GM23338 (cell line): ENCODE data around the gene AANAT. TPM values are rescaled to one million over a fixed set of nuclear protein-coding genes. Genes with fewer than 3 reads are reported as not detected.

Experiments
- ATAC-seq: fragments of 200-7000 bp; cut with Tn5 transposase; 3 replicates; pipeline ENCODE4 v1.9.1; 2020
- DNase-seq: peaks from one replicate; pipeline ENCODE4 v3.0.0-alpha.2; 2015; ENCODE audit warnings: low spot score
- H2AFZ ChIP-seq: fragments of 200-600 bp; sonication (generic); 2 replicates; pipeline ENCODE4 v1.8.0; 2016; ENCODE audit warnings: antibody characterized with exemption, mild to moderate bottlenecking, moderate library complexity
- H3F3A ChIP-seq: fragments of 200-600 bp; sonication (generic); replicated peaks from 2 replicates; pipeline ENCODE4 v1.8.0; 2017; ENCODE audit warnings: antibody characterized with exemption, mixed run types, low read depth
- H3K27ac ChIP-seq: fragments of 200-600 bp; sonication (generic); 2 replicates; pipeline ENCODE4 v1.6.1; 2016; ENCODE audit warnings: low read depth
- H3K27me3 ChIP-seq: fragments of 200-600 bp; sonication (generic); 2 replicates; pipeline ENCODE4 v1.8.0; 2016; ENCODE audit warnings: mild to moderate bottlenecking, mixed run types, moderate library complexity; ENCODE audit not compliant: insufficient read depth
- H3K36me3 ChIP-seq: fragments of 200-600 bp; sonication (generic); 2 replicates; pipeline ENCODE4 v1.8.0; 2016; ENCODE audit warnings: mild to moderate bottlenecking; ENCODE audit not compliant: insufficient read depth
- H3K4me1 ChIP-seq: fragments of 200-600 bp; sonication (generic); 2 replicates; pipeline ENCODE4 v1.8.0; 2016; ENCODE audit warnings: mild to moderate bottlenecking, moderate library complexity; ENCODE audit not compliant: insufficient read depth
- H3K4me2 ChIP-seq: fragments of 200-600 bp; sonication (generic); 2 replicates; pipeline ENCODE4 v1.7.1; 2017; ENCODE audit warnings: mixed run types
- H3K4me3 ChIP-seq: fragments of 200-600 bp; sonication (generic); 2 replicates; pipeline ENCODE4 v1.6.1; 2016; ENCODE audit warnings: mixed run types
- H3K79me2 ChIP-seq: fragments of 200-600 bp; sonication (generic); replicated peaks from 2 replicates; pipeline ENCODE4 v1.8.0; 2017; ENCODE audit warnings: mild to moderate bottlenecking; ENCODE audit not compliant: insufficient read depth
- H3K9me2 ChIP-seq: fragments of 200-600 bp; sonication (generic); 2 replicates; pipeline ENCODE4 v1.8.0; 2017; ENCODE audit not compliant: insufficient read depth
- H4K20me1 ChIP-seq: fragments of 200-600 bp; sonication (generic); replicated peaks from 2 replicates; pipeline ENCODE4 v1.8.0; 2017; ENCODE audit warnings: mild to moderate bottlenecking; ENCODE audit not compliant: insufficient read depth
- H3K27ac Mint-ChIP-seq: 2 replicates; pipeline ENCODE4 v1.8.0; 2020; ENCODE audit warnings: inconsistent platforms, mild to moderate bottlenecking, moderate library complexity, mixed read lengths
- H3K27me3 Mint-ChIP-seq: 3 replicates; pipeline ENCODE4 v1.8.0; 2022; ENCODE audit warnings: low read depth, mild to moderate bottlenecking, moderate library complexity, mixed read lengths, inconsistent platforms; ENCODE audit not compliant: insufficient read depth, poor library complexity
- H3K36me3 Mint-ChIP-seq: 3 replicates; pipeline ENCODE4 v1.8.0; 2021; ENCODE audit warnings: low read depth, mild to moderate bottlenecking, inconsistent platforms, moderate library complexity, mixed read lengths
- H3K4me1 Mint-ChIP-seq: 3 replicates; pipeline ENCODE4 v1.8.0; 2020; ENCODE audit warnings: mild to moderate bottlenecking, inconsistent platforms, mixed read lengths
- H3K4me3 Mint-ChIP-seq: 3 replicates; pipeline ENCODE4 v1.8.0; 2021; ENCODE audit warnings: moderate library complexity, mild to moderate bottlenecking, inconsistent platforms, mixed read lengths
- H3K9me3 Mint-ChIP-seq: 3 replicates; pipeline ENCODE4 v1.8.0; 2020; ENCODE audit warnings: moderate library complexity, mild to moderate bottlenecking, inconsistent platforms, mixed read lengths
- CREB1 ChIP-seq: fragments of 250-450 bp; sonication (Bioruptor Pico); IDR thresholded peaks from 2 replicates; pipeline ENCODE4 v1.5.0; 2020; ENCODE audit warnings: low read depth, mild to moderate bottlenecking, moderate library complexity
- EZH2 ChIP-seq: fragments of 200-600 bp; sonication (generic); IDR thresholded peaks from one replicate; pipeline ENCODE4 v1.8.0; 2017; ENCODE audit warnings: antibody characterized with exemption, mild to moderate bottlenecking, low read depth; ENCODE audit not compliant: unreplicated experiment
- EZH2phosphoT487 ChIP-seq: fragments of 200-600 bp; sonication (generic); IDR thresholded peaks from one replicate; pipeline ENCODE4 v1.8.1; 2018; ENCODE audit warnings: antibody characterized with exemption; ENCODE audit not compliant: unreplicated experiment
- NANOG ChIP-seq: IDR thresholded peaks from 2 replicates; pipeline ENCODE4 v1.6.1; 2016; ENCODE audit warnings: antibody characterized with exemption, borderline replicate concordance
- STAT1 ChIP-seq: IDR thresholded peaks from one replicate; pipeline ENCODE4 v1.6.1; 2016; ENCODE audit warnings: antibody characterized with exemption; ENCODE audit not compliant: unreplicated experiment
- ZNF331 ChIP-seq: fragments of 250-450 bp; sonication (Bioruptor Pico); IDR thresholded peaks from 2 replicates; pipeline ENCODE4 v1.5.0; 2020; ENCODE audit warnings: low read depth, mild to moderate bottlenecking, moderate library complexity
- polyA plus RNA-seq: library from polyadenylated mRNA; unstranded; fragments of >200 nt; fragmentation: Nextera tagmentation; extraction: Ambion mirVana; gene quantifications from 2 replicates; pipeline ENCODE4 v1.2.1, GENCODE V29; 2016
- total RNA-seq: library from RNA; depleted of rRNA; stranded (reverse); fragments of >200 nt; shearing (Covaris generic); gene quantifications from 2 replicates; pipeline ENCODE4 v1.2.3, GENCODE V29; 2014
- TF ChIP-seq, protein P1 (sequence below): IDR thresholded peaks from 2 replicates; pipeline ENCODE4 v1.6.1; 2016; ENCODE audit warnings: antibody characterized with exemption
- TF ChIP-seq, protein P2 (sequence below), 2 experiments: fragments of 200-600 bp in 1 of 2; sonication (generic) in 1 of 2; conservative IDR thresholded peaks; 2 replicates each; pipeline versions ENCODE4 v1.5.1 to v1.6.1; 2016 to 2017; ENCODE audit warnings: antibody characterized with exemption in 2 of 2, low read depth in 2 of 2, mild to moderate bottlenecking in 2 of 2, moderate library complexity in 1 of 2
- TF ChIP-seq, protein P3 (sequence below): IDR thresholded peaks from one replicate; pipeline ENCODE4 v1.6.1; 2018; ENCODE audit warnings: antibody characterized with exemption; ENCODE audit not compliant: unreplicated experiment

The AANAT gene
- total and polyA plus RNA-seq, 2 experiments from 2014 or later = 0.28 to 1.0 TPM

DNA sequence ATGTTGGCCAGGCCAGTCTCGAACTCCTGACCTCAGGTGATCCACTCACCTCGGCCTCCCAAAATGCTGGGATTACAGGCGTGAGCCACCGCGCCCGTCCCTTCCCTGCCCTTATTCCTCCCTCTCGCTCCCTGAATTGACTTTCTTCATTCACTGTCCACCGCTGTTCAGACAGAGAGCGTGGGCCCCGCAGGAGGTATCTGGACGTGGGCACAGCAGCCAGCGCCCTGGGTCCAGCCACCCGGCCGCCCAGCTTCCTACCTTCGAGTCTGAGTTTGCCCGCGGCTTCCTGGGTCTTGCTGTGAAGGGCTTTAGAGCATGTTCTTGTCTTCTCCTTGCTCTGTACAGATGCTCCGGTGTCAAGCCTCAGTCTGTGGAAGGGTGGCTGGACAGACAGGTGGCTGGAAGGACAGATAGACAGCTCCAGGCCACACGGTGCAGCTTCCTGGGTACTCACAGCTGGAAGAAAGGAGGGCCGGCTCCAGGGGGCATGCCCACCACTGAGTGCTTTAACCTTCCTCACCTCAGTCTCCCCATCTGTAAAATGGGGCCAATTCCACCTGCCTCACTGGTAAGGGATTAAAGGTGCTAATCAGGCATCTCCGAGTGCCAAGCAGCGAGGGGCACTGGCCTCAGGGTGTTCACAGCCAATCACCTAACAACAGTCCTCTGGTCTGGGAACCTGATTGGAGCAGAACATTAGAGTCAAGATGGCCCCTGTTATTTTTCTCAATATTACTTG is 20.2 kb downstream of the AANAT start:
- no peak overlapping the region for H3K4me2 ChIP-seq
- TF ChIP-seq CREB1 (no peak), EZH2 (no peak), NANOG (no peak), STAT1 (no peak), ZNF331 (CRISPR knock-in tag) (no peak), EZH2phosphoT487 (no peak)
- TF ChIP-seq, protein P1, sequence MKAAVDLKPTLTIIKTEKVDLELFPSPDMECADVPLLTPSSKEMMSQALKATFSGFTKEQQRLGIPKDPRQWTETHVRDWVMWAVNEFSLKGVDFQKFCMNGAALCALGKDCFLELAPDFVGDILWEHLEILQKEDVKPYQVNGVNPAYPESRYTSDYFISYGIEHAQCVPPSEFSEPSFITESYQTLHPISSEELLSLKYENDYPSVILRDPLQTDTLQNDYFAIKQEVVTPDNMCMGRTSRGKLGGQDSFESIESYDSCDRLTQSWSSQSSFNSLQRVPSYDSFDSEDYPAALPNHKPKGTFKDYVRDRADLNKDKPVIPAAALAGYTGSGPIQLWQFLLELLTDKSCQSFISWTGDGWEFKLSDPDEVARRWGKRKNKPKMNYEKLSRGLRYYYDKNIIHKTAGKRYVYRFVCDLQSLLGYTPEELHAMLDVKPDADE = no peak
- TF ChIP-seq, protein P2, sequence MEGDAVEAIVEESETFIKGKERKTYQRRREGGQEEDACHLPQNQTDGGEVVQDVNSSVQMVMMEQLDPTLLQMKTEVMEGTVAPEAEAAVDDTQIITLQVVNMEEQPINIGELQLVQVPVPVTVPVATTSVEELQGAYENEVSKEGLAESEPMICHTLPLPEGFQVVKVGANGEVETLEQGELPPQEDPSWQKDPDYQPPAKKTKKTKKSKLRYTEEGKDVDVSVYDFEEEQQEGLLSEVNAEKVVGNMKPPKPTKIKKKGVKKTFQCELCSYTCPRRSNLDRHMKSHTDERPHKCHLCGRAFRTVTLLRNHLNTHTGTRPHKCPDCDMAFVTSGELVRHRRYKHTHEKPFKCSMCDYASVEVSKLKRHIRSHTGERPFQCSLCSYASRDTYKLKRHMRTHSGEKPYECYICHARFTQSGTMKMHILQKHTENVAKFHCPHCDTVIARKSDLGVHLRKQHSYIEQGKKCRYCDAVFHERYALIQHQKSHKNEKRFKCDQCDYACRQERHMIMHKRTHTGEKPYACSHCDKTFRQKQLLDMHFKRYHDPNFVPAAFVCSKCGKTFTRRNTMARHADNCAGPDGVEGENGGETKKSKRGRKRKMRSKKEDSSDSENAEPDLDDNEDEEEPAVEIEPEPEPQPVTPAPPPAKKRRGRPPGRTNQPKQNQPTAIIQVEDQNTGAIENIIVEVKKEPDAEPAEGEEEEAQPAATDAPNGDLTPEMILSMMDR (conservative IDR thresholded peaks at IDR 0.05; ENCODE audit: low read depth in 2 of 2) = no peak
- TF ChIP-seq, protein P3, sequence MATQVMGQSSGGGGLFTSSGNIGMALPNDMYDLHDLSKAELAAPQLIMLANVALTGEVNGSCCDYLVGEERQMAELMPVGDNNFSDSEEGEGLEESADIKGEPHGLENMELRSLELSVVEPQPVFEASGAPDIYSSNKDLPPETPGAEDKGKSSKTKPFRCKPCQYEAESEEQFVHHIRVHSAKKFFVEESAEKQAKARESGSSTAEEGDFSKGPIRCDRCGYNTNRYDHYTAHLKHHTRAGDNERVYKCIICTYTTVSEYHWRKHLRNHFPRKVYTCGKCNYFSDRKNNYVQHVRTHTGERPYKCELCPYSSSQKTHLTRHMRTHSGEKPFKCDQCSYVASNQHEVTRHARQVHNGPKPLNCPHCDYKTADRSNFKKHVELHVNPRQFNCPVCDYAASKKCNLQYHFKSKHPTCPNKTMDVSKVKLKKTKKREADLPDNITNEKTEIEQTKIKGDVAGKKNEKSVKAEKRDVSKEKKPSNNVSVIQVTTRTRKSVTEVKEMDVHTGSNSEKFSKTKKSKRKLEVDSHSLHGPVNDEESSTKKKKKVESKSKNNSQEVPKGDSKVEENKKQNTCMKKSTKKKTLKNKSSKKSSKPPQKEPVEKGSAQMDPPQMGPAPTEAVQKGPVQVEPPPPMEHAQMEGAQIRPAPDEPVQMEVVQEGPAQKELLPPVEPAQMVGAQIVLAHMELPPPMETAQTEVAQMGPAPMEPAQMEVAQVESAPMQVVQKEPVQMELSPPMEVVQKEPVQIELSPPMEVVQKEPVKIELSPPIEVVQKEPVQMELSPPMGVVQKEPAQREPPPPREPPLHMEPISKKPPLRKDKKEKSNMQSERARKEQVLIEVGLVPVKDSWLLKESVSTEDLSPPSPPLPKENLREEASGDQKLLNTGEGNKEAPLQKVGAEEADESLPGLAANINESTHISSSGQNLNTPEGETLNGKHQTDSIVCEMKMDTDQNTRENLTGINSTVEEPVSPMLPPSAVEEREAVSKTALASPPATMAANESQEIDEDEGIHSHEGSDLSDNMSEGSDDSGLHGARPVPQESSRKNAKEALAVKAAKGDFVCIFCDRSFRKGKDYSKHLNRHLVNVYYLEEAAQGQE = no peak
- H3K27ac ChIP-seq = no peak overlapping the region
- Mint-ChIP-seq H3K9me3 (no peaks in the 10 kb centered on the region), H3K27me3 (peaks cover 14% of the 10 kb centered on the region), H3K4me1 (peaks cover 9% of the 10 kb centered on the region), H3K4me3 (no peak overlapping the region), H3K36me3 (no peaks in the 10 kb centered on the region), H3K27ac (no peak overlapping the region)
- no peaks in the 10 kb centered on the region for H3K9me2 ChIP-seq
- ATAC-seq (no peak), DNase-seq (no peak)
- peaks cover 6% of the 10 kb centered on the region for H4K20me1 ChIP-seq
- H3K4me1 ChIP-seq = 0 out of 2 replicates have a peak, but pooled peaks cover 2% of the 10 kb centered on the region
- H3F3A ChIP-seq = no peaks in the 10 kb centered on the region
- H3K27me3 ChIP-seq = no peaks in the 10 kb centered on the region
- H3K36me3 ChIP-seq = no peaks in the 10 kb centered on the region
- H3K4me3 ChIP-seq = no peak overlapping the region
- no peak overlapping the region for H2AFZ ChIP-seq
- H3K79me2 ChIP-seq = no peaks in the 10 kb centered on the region
